ENCODE results near the gene ZAP70.

GRCh38 chr2:97769711-97770110, 56.3 kb downstream of the ZAP70 start:
- TF ChIP-seq EZH2 (IDR thresholded peaks at IDR 0.05; ENCODE audit: insufficient read depth, poor library complexity, severe bottlenecking) (no peak), EZH2phosphoT487 (IDR thresholded peaks at IDR 0.05; ENCODE audit: insufficient read depth, low read depth) (no peak)

Measured in GM23248 (cell line).